AG04449 (cell line): ENCODE measurements around the gene STX3.
"Not testable (repeated sequence)": the region's sequence is repeated elsewhere in the genome, so short reads cannot be mapped to it uniquely, and the experiment has no call there.

Source experiments
- CTCF ChIA-PET: fragments of 350-600 bp; formaldehyde crosslinking; extraction: SDS; loops from one replicate; lab custom pipeline; 2021; ENCODE audit warnings: antibody characterized with exemption; lab: Yijun Ruan, JAX
- POLR2A ChIA-PET: fragments of 400-600, 350-600 bp; formaldehyde crosslinking; extraction: SDS; loops from one replicate; lab custom pipeline; 2020; ENCODE audit warnings: antibody characterized with exemption, inconsistent platforms; lab: Yijun Ruan, JAX
- DNase-seq: peaks from one replicate; pipeline ENCODE4 v3.0.0-alpha.2; 2010; ENCODE audit warnings: low read depth, low spot score
- H3K4me3 ChIP-seq: 2 replicates; pipeline ENCODE4 v1.5.1; 2011; ENCODE audit warnings: low read depth, mild to moderate bottlenecking, control low read depth, low read length
- TF ChIP-seq, protein P1 (sequence below): IDR thresholded peaks from one replicate; pipeline ENCODE4 v1.5.1; 2011; ENCODE audit warnings: mild to moderate bottlenecking, moderate library complexity, low read length, control low read depth, inconsistent platforms; ENCODE audit not compliant: insufficient read depth; ENCODE audit errors: missing control alignments

STX3 gene

DNA sequence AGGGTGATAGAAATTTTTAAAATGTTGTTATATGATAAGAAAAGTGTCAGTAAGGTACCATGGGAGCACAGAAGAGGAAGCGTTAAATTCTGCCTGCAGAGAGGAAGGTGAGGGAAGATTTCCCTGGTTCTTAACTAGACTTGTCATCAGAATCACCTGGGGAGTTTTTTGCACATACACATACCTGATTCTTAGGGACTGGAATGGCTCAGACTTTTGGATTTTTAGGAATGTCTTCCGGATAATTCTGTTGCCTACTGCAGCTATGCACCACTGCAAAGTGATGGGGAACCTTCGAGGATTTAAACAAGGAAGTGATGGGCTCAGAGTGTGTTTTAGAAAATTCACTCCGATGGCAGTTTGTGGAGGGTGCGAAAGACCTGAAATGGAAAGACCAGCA is 21.9 kb downstream of the STX3 start:
- POLR2A ChIA-PET: no interaction called here
- DNase-seq: no peak
- H3K4me3 ChIP-seq: no peak overlapping the region
- CTCF ChIA-PET: interaction anchor here (1.3 kb wide), 1 partner anchor 23 kb away, joined by 6 read pairs; no protein-coding TSS in a partner anchor
- TF ChIP-seq, protein P1, sequence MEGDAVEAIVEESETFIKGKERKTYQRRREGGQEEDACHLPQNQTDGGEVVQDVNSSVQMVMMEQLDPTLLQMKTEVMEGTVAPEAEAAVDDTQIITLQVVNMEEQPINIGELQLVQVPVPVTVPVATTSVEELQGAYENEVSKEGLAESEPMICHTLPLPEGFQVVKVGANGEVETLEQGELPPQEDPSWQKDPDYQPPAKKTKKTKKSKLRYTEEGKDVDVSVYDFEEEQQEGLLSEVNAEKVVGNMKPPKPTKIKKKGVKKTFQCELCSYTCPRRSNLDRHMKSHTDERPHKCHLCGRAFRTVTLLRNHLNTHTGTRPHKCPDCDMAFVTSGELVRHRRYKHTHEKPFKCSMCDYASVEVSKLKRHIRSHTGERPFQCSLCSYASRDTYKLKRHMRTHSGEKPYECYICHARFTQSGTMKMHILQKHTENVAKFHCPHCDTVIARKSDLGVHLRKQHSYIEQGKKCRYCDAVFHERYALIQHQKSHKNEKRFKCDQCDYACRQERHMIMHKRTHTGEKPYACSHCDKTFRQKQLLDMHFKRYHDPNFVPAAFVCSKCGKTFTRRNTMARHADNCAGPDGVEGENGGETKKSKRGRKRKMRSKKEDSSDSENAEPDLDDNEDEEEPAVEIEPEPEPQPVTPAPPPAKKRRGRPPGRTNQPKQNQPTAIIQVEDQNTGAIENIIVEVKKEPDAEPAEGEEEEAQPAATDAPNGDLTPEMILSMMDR: no peak

DNA sequence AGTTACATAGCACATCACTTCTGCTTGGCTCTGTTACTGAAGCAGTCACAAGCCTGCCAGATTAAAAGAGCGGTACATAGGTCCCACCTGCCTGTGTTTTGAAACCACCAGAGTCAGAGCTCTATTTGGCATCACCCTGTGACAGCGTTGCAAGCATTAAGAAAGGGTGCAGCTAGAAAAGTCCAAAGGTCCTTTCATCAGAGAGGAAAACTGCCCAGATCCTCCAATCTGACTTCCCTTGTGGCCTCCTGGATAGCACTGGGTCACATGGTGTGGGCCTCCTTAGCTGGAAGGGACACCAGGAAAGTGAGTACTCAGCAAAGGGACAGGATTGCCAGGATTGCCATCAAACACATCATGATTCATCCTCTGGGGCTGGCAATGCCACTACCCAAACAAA is 22.9 kb downstream of the STX3 start:
- ChIA-PET POLR2A (no interaction called here), CTCF (interaction anchor here (0.6 to 1.3 kb wide), 3 partner anchors 24 to 35 kb away, joined by 3 to 6 read pairs (median 3); no protein-coding TSS in a partner anchor)
- TF ChIP-seq, protein P1: no peak
- H3K4me3 ChIP-seq: no peak overlapping the region
- DNase-seq: no peak

DNA sequence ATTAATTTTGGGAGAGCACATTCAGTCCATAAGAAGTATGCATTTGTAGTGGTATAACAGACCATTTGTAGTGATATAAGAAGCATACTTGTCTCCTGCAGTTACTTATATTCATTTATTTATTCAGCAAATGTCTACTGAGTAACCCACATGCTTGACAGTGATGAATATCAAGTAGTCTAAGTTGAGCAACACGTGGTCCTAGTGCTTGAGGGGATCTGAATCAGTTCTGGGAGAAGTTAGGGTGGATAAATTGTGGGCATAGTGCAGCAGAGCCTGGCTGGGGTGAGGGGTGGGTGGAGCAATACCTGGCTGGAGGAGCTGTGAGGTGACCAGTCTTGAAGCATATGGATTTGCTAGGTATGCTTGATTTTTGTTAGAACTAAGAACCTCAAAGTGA is 24.3 kb downstream of the STX3 start:
- CTCF ChIA-PET: interaction anchor here (1.0 kb wide), 1 partner anchor 22 kb away, joined by 3 read pairs; no protein-coding TSS in a partner anchor
- TF ChIP-seq, protein P1: no peak
- DNase-seq: no peak

DNA sequence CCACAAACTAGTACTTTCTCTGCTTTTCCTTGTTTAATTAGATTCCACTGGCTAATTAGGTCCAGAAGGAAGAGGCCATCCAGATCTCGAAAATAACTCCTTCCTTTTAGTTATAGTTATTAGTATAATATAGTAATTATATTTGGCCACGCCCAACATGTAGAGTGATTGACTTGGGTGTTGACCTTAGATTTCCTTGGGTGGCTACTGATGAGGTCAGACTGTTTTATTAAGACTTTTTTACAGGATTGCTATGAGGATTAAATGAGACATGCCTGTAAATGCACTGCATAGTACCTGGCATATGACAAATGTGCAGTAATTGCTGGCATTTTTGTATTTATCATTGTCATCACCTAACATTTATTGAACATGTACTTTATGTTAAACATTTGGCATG is 26.9 kb downstream of the STX3 start:
- no peak overlapping the region for H3K4me3 ChIP-seq
- ChIA-PET CTCF (no interaction called here), POLR2A (no interaction called here)
- DNase-seq: no peak
- TF ChIP-seq, protein P1: no peak

More for the DNA sequence above, 24.3 kb downstream of the STX3 start:
- POLR2A ChIA-PET: no interaction called here
- no peak overlapping the region for H3K4me3 ChIP-seq

DNA sequence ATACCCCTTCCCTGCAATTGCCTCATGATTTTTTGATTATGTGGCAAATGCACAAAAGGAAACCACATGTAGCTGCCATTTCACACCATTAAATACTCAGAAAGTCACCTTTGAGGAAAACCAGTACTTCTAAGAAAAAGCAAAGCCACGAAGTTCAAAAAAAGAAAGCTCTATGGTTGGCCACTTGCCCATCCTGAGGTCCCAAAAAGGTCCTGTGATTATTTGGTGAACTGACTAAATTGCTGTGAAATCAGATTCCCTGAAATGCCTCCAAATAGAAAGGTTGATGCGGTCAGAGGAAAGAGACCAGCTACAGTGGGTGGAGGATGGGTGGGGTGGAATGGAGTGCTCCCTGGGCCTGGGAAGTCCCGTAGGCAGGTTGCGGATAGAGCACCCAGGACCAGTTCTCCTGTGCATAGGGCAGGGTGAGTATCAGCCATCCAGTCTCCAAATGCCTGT is 28.5 kb downstream of the STX3 start:
- TF ChIP-seq, protein P1: no peak
- ChIA-PET CTCF (interaction anchor here (0.9 kb wide), 1 partner anchor 16 kb away, joined by 3 read pairs; no protein-coding TSS in a partner anchor), POLR2A (no interaction called here)
- no peak for DNase-seq
- no peak overlapping the region for H3K4me3 ChIP-seq

DNA sequence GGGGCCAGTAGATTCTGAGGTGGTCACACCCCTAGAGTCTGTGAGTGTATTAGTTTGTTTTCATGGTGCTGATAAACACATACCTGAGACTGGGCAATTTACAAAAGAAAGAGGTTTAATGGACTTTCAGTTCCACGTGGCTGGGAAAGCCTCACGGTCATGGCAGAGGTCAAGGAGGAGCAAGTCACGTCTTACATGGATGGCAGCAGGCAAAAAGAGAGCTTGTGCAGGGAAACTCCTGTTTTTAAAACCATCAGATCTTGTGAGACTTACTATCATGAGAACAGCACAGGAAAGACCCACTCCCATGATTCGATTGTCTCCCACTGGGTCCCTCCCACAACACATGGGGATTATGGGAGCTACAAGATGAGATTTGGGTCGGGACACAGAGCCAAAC is 29.3 kb downstream of the STX3 start:
- DNase-seq, POLR2A ChIA-PET, H3K4me3 ChIP-seq: not testable (repeated sequence)
- CTCF ChIA-PET: interaction anchor here (1.1 to 2.2 kb wide), 3 partner anchors 17 to 31 kb away, joined by 4 to 11 read pairs (median 5); no protein-coding TSS in a partner anchor

DNA sequence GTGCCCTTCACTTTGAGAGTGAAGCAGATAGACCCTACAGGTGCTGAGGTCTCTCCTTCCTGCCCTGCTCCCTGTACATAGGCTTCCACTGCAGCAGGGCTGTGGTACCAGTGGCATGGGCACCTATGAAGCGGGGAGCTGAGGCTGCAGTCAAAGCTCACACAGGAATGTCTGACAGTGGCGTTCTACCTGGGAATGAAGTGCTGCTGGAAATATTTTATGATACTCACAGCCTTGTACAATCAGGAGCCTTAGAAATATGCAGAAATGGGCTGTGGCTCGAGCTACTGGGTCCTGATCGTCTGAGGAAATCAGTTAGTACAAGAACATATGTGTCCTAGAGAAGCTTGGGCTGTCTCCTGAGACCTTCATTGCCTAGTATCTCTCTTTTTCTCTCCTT is 30.6 kb downstream of the STX3 start:
- no peak overlapping the region for H3K4me3 ChIP-seq
- POLR2A ChIA-PET: interaction anchor here (1.2 kb wide), 1 partner anchor 11 kb away, joined by 3 read pairs; no protein-coding TSS in a partner anchor
- TF ChIP-seq, protein P1: no peak
- CTCF ChIA-PET: interaction anchor here (1.4 to 2.2 kb wide), 5 partner anchors 14 to 31 kb away, joined by 3 to 11 read pairs (median 4); no protein-coding TSS in a partner anchor
- DNase-seq: no peak
